Mesothelial cell of epicardium (in vitro differentiated cells): ENCODE data around the gene KPNA3. TPM values are rescaled to one million over a fixed set of nuclear protein-coding genes. Genes with fewer than 3 reads are reported as not detected.

Source experiments
- DNase-seq, 2 experiments: peaks; one replicate each; pipeline ENCODE4 v3.0.0; 2021; ENCODE audit warnings: low spot score in 2 of 2; ENCODE audit not compliant: unreplicated experiment in 2 of 2
- H3K27ac Mint-ChIP-seq: 2 replicates; pipeline ENCODE4 v1.8.0; 2021; ENCODE audit warnings: mixed read lengths
- H3K27me3 Mint-ChIP-seq: 2 replicates; pipeline ENCODE4 v1.8.0; 2021; ENCODE audit warnings: low read depth, mixed read lengths
- H3K36me3 Mint-ChIP-seq: 2 replicates; pipeline ENCODE4 v1.8.0; 2021; ENCODE audit warnings: mixed read lengths
- H3K4me1 Mint-ChIP-seq: 2 replicates; pipeline ENCODE4 v1.8.0; 2021; ENCODE audit warnings: mixed read lengths
- H3K4me3 Mint-ChIP-seq: 2 replicates; pipeline ENCODE4 v1.8.0; 2021; ENCODE audit warnings: mild to moderate bottlenecking, moderate library complexity, mixed read lengths
- H3K9me3 Mint-ChIP-seq: 2 replicates; pipeline ENCODE4 v1.8.0; 2021; ENCODE audit warnings: mixed read lengths
- CTCF ChIP-seq: fragments of 200-600 bp; sonication (generic); IDR thresholded peaks from one replicate; pipeline ENCODE4 v1.5.0; 2021; ENCODE audit warnings: antibody characterized with exemption; ENCODE audit not compliant: unreplicated experiment
- total RNA-seq: library from RNA; stranded (reverse); gene quantifications from 3 replicates; pipeline ENCODE4 v1.2.1, GENCODE V29; 2021

The KPNA3 gene
- total RNA-seq, 1 donor from 2014 or later, result 36.4 TPM

DNA sequence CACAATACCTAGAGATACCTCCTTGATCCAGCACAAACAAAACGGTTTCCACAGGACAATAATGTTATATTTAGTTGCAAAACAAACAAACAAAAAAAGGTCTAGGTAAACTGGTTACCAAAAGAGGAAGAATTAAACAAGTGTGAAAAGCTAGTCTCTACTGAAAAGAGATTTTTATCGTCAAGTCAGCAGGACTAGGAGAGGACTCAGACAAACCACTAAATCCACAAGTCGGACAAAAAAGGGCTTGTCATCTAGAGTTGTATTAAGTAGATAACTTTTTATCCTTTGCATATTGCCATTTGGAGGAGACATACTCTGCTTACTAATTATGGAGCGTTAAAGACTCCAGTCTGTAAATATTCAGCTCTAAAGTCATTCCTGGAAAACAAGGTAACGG is 9.9 kb upstream of the KPNA3 start:
- Mint-ChIP-seq H3K4me1 (no peaks in the 10 kb centered on the region), H3K36me3 (no peaks in the 10 kb centered on the region), H3K4me3 (no peak overlapping the region), H3K27ac (no peak overlapping the region), H3K27me3 (peaks cover 5% of the 10 kb centered on the region), H3K9me3 (no peaks in the 10 kb centered on the region)
- no peak for TF ChIP-seq CTCF
- no peak for DNase-seq

DNA sequence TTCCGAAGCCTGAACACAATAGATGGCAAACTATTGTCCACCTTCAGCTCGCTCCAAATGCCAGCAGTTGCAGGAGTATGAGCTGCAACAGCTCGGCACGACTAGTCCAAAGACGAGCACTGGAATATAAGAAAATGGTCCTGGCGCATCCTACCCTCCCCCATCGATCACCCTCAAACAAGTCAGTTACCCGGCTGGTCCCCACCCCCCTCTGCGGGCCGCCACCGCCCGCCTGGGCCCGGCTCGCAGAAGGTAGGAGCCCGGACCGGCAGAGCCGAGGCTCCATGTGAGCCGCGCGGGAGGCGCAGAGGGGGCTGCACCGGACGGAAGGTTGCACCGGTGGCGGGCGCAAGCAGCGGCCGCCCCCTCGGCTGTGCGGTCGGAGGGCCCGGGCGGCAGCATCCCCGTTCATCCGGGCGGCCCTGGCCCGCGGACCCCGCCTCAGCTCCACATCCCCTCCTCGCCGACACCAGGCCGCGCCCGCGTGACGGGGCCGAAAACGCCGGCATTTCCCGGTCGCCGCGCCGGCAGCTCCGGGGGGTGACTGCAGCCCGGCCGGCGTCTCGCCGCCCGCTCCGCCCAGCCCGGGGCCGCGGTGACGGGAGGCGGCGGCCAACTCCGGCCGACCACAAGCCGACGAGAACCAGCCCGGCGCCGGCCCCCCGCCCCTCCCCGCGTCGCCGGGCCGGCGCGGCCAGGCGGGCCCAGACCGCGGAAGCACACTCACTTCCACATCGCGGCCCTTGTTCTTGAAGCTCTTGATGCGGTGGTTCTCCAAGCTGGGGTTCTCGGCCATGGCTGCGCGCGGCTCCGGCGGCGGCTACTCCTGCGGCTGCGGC is 552 bp downstream of the KPNA3 start:
- H3K36me3 Mint-ChIP-seq, result no peaks in the 10 kb centered on the region
- TF ChIP-seq CTCF, result no peak

GRCh38 chr13:49791315-49791710 is 1.2 kb downstream of the KPNA3 start:
- Mint-ChIP-seq H3K9me3 (no peaks in the 10 kb centered on the region), H3K4me3 (peak overlapping the region; percentile 96), H3K4me1 (peaks cover 29% of the 10 kb centered on the region), H3K27me3 (peaks cover 7% of the 10 kb centered on the region), H3K36me3 (no peaks in the 10 kb centered on the region), H3K27ac (peak overlapping the region; percentile 97)
- DNase-seq, result no peak
- TF ChIP-seq CTCF, result no peak

More for the DNA sequence above, 552 bp downstream of the KPNA3 start:
- DNase-seq, result peak; percentile 38 to 67
- H3K4me1 Mint-ChIP-seq, result peaks cover 29% of the 10 kb centered on the region
- H3K27me3 Mint-ChIP-seq, result peaks cover 7% of the 10 kb centered on the region
- H3K9me3 Mint-ChIP-seq, result no peaks in the 10 kb centered on the region
- H3K4me3 Mint-ChIP-seq, result peak overlapping the region; percentile 96
- peak overlapping the region; percentile 97 for H3K27ac Mint-ChIP-seq

GRCh38 chr13:49789968-49790367 is 2.5 kb downstream of the KPNA3 start:
- no peaks in the 10 kb centered on the region for H3K9me3 Mint-ChIP-seq
- H3K4me1 Mint-ChIP-seq, result peaks cover 32% of the 10 kb centered on the region
- peak overlapping the region; percentile 7 for H3K27ac Mint-ChIP-seq
- TF ChIP-seq CTCF, result no peak
- no peak for DNase-seq
- no peak overlapping the region for H3K4me3 Mint-ChIP-seq
- H3K27me3 Mint-ChIP-seq, result no peaks in the 10 kb centered on the region
- H3K36me3 Mint-ChIP-seq, result no peaks in the 10 kb centered on the region

DNA sequence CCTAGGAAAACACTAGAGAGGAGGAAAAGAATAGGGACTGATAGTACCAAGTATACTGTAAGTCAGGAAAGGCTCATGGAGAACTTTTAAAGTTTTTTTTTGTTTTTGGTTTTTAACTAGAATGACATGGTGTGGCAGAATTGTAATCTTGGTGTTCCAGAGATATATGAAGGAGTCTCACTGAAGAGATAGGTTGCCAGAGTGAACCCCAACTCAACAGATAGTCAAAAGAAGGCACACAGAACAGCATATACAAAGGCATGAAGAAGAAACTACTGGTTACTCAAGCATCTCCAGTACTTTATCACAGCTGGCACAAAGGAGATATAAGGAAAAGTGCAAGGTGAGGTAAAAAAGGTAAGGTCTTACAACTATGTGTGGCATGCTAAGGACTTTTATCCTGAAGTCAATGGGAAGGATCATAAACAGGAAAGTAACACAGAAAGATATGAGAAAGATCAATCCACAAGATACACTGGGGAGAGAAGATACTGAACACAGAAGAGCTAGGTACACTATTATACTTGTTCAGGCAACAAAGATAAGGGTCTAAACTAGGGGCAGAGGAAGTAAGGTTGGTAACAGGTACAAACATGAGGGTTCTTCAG is 6.0 kb downstream of the KPNA3 start:
- no peak for TF ChIP-seq CTCF
- H3K9me3 Mint-ChIP-seq, result no peaks in the 10 kb centered on the region
- no peaks in the 10 kb centered on the region for H3K27me3 Mint-ChIP-seq
- no peak for DNase-seq
- no peak overlapping the region for H3K4me3 Mint-ChIP-seq
- no peaks in the 10 kb centered on the region for H3K36me3 Mint-ChIP-seq
- H3K4me1 Mint-ChIP-seq, result peaks cover 34% of the 10 kb centered on the region
- H3K27ac Mint-ChIP-seq, result no peak overlapping the region
